H54 (cell line): ENCODE results near the gene PRPSAP1.
"Not testable (repeated sequence)": the region's sequence is repeated elsewhere in the genome, so short reads cannot be mapped to it uniquely, and the experiment has no call there.

ENCODE experiments used
- DNase-seq: peaks from one replicate; pipeline ENCODE4 v3.0.0; 2011; ENCODE audit warnings: low spot score, mixed read lengths; ENCODE audit not compliant: insufficient read length
- FAIRE-seq: peaks from 3 replicates; lab custom pipeline; 2011; peaks lifted over from hg19 to GRCh38; lab: Jason Lieb, UNC
- POLR2A ChIP-seq: IDR thresholded peaks from 2 replicates; pipeline ENCODE4 v1.6.1; 2011; ENCODE audit warnings: low read depth, mild to moderate bottlenecking, low read length

Gene PRPSAP1

GRCh38 chr17:76378548-76379274, 25.0 kb upstream of the PRPSAP1 start:
- DNase-seq (no peak), FAIRE-seq (no peak)
- no peak for TF ChIP-seq POLR2A

GRCh38 chr17:76376318-76377133, 22.8 kb upstream of the PRPSAP1 start:
- no peak for TF ChIP-seq POLR2A
- no peak for DNase-seq
- FAIRE-seq, result no peak

- FAIRE-seq (no peak), DNase-seq (no peak)
- no peak for TF ChIP-seq POLR2A
These were observed 18.2 kb upstream of the PRPSAP1 start for GRCh38 chr17:76371656-76372628.

- no peak for TF ChIP-seq POLR2A
- peak; percentile 45 for FAIRE-seq
- peak; percentile 78 for DNase-seq
These were observed 16.7 kb upstream of the PRPSAP1 start for GRCh38 chr17:76370261-76370993.

GRCh38 chr17:76369804-76370203, 16.1 kb upstream of the PRPSAP1 start:
- TF ChIP-seq POLR2A, result no peak
- DNase-seq (no peak), FAIRE-seq (no peak)

- DNase-seq (no peak), FAIRE-seq (no peak)
- TF ChIP-seq POLR2A, result no peak
These were observed 15.7 kb upstream of the PRPSAP1 start for GRCh38 chr17:76369379-76369778.

- DNase-seq, result no peak
- TF ChIP-seq POLR2A, result no peak
- FAIRE-seq, result no peak
These were observed 14.8 kb upstream of the PRPSAP1 start for GRCh38 chr17:76368545-76368944.

- FAIRE-seq, result no peak
- DNase-seq, result no peak
- no peak for TF ChIP-seq POLR2A
These were observed 13.9 kb upstream of the PRPSAP1 start for GRCh38 chr17:76367642-76368041.

GRCh38 chr17:76366247-76366646, 12.5 kb upstream of the PRPSAP1 start:
- no peak for TF ChIP-seq POLR2A
- DNase-seq (no peak), FAIRE-seq (no peak)

GRCh38 chr17:76365256-76365903, 11.7 kb upstream of the PRPSAP1 start:
- DNase-seq (no peak), FAIRE-seq (no peak)
- TF ChIP-seq POLR2A, result no peak

GRCh38 chr17:76363107-76363842, 9.6 kb upstream of the PRPSAP1 start:
- FAIRE-seq (no peak), DNase-seq (no peak)
- no peak for TF ChIP-seq POLR2A

GRCh38 chr17:76360461-76360860, 6.7 kb upstream of the PRPSAP1 start:
- no peak for DNase-seq
- FAIRE-seq, result no peak
- no peak for TF ChIP-seq POLR2A

GRCh38 chr17:76359776-76360175, 6.1 kb upstream of the PRPSAP1 start:
- not testable (repeated sequence) for DNase-seq, FAIRE-seq
